ENCODE results near the gene MRFAP1.

The MRFAP1 gene

DNA sequence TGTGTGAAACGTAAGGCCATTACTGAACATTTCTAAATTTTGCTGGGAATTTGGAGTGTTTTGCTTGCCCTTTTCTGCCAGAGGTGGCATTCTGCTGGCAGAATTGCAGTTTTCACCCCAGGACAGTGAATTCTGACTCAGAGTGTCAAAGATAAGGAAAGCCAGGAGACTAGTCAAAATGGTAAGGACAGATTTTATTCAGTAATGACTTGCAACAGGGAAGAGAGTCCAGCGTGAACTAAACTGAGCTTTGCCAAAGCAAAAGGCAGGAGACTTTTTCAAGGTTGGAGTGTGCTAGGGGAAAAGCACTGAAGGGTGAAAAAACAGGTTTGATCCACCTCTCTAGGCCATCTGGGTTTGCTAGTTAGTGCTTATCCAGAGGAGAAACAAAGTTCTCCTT is 19.4 kb downstream of the MRFAP1 start:
- no peaks in the 10 kb centered on the region for H3K9me3 ChIP-seq (replicated peaks; ENCODE audit: insufficient read depth, low read length)
- DNase-seq = no peak
- H3K36me3 ChIP-seq (replicated peaks; ENCODE audit: insufficient read depth, low read length) = no peaks in the 10 kb centered on the region
- H3K4me1 ChIP-seq (ENCODE audit: low read length) = no peaks in the 10 kb centered on the region
- H3F3A ChIP-seq (ENCODE audit: insufficient read depth, low read length) = no peaks in the 10 kb centered on the region
- no peak overlapping the region for H3K9ac ChIP-seq (ENCODE audit: low read length)
- H3K4me3 ChIP-seq (ENCODE audit: low read length) = no peak overlapping the region
- H3K79me2 ChIP-seq (ENCODE audit: low read length) = no peaks in the 10 kb centered on the region
- TF ChIP-seq EZH2 (optimal IDR thresholded peaks at IDR 0.05; ENCODE audit: low read depth, low read length) (no peak), EZH2phosphoT487 (IDR thresholded peaks at IDR 0.05; ENCODE audit: low read length) (no peak)
- TF ChIP-seq, protein P1, sequence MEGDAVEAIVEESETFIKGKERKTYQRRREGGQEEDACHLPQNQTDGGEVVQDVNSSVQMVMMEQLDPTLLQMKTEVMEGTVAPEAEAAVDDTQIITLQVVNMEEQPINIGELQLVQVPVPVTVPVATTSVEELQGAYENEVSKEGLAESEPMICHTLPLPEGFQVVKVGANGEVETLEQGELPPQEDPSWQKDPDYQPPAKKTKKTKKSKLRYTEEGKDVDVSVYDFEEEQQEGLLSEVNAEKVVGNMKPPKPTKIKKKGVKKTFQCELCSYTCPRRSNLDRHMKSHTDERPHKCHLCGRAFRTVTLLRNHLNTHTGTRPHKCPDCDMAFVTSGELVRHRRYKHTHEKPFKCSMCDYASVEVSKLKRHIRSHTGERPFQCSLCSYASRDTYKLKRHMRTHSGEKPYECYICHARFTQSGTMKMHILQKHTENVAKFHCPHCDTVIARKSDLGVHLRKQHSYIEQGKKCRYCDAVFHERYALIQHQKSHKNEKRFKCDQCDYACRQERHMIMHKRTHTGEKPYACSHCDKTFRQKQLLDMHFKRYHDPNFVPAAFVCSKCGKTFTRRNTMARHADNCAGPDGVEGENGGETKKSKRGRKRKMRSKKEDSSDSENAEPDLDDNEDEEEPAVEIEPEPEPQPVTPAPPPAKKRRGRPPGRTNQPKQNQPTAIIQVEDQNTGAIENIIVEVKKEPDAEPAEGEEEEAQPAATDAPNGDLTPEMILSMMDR (IDR thresholded peaks at IDR 0.05; ENCODE audit: low read length) = no peak
- no peaks in the 10 kb centered on the region for H4K20me1 ChIP-seq (ENCODE audit: insufficient read depth, low read length)
- H3K27me3 ChIP-seq (replicated peaks; ENCODE audit: insufficient read depth, low read length) = peaks cover 54% of the 10 kb centered on the region
- H2AFZ ChIP-seq (ENCODE audit: low read length) = no peak overlapping the region
- no peak overlapping the region for H3K4me2 ChIP-seq (ENCODE audit: low read depth, low read length)
- no peaks in the 10 kb centered on the region for H3K9me2 ChIP-seq (replicated peaks; ENCODE audit: insufficient read depth, low read length)
- no peak overlapping the region for H3K27ac ChIP-seq (ENCODE audit: low read length)

GRCh38 chr4:6660430-6660829 is 19.9 kb downstream of the MRFAP1 start:
- Histone ChIP-seq H2AFZ (ENCODE audit: low read length) (no peak overlapping the region), H3F3A (ENCODE audit: insufficient read depth, low read length) (no peaks in the 10 kb centered on the region), H3K9me3 (replicated peaks; ENCODE audit: insufficient read depth, low read length) (no peaks in the 10 kb centered on the region), H3K4me1 (ENCODE audit: low read length) (no peaks in the 10 kb centered on the region), H3K27ac (ENCODE audit: low read length) (no peak overlapping the region), H3K4me3 (ENCODE audit: low read length) (no peak overlapping the region), H4K20me1 (ENCODE audit: insufficient read depth, low read length) (no peaks in the 10 kb centered on the region), H3K9me2 (replicated peaks; ENCODE audit: insufficient read depth, low read length) (no peaks in the 10 kb centered on the region), H3K9ac (ENCODE audit: low read length) (no peak overlapping the region), H3K36me3 (replicated peaks; ENCODE audit: insufficient read depth, low read length) (no peaks in the 10 kb centered on the region), H3K4me2 (ENCODE audit: low read depth, low read length) (no peak overlapping the region), H3K79me2 (ENCODE audit: low read length) (no peaks in the 10 kb centered on the region), H3K27me3 (replicated peaks; ENCODE audit: insufficient read depth, low read length) (peaks cover 54% of the 10 kb centered on the region)
- TF ChIP-seq EZH2phosphoT487 (IDR thresholded peaks at IDR 0.05; ENCODE audit: low read length) (no peak), EZH2 (optimal IDR thresholded peaks at IDR 0.05; ENCODE audit: low read depth, low read length) (no peak)
- TF ChIP-seq, protein P1 (IDR thresholded peaks at IDR 0.05; ENCODE audit: low read length) = no peak
- DNase-seq = no peak

- Histone ChIP-seq H3K79me2 (ENCODE audit: low read length) (no peaks in the 10 kb centered on the region), H3K36me3 (replicated peaks; ENCODE audit: insufficient read depth, low read length) (no peaks in the 10 kb centered on the region), H3F3A (ENCODE audit: insufficient read depth, low read length) (no peaks in the 10 kb centered on the region), H3K27me3 (replicated peaks; ENCODE audit: insufficient read depth, low read length) (peaks cover 57% of the 10 kb centered on the region), H4K20me1 (ENCODE audit: insufficient read depth, low read length) (no peaks in the 10 kb centered on the region), H3K4me2 (ENCODE audit: low read depth, low read length) (no peak overlapping the region), H3K27ac (ENCODE audit: low read length) (no peak overlapping the region), H3K4me3 (ENCODE audit: low read length) (no peak overlapping the region), H3K9me3 (replicated peaks; ENCODE audit: insufficient read depth, low read length) (no peaks in the 10 kb centered on the region), H3K9me2 (replicated peaks; ENCODE audit: insufficient read depth, low read length) (no peaks in the 10 kb centered on the region), H2AFZ (ENCODE audit: low read length) (no peak overlapping the region), H3K9ac (ENCODE audit: low read length) (no peak overlapping the region), H3K4me1 (ENCODE audit: low read length) (no peaks in the 10 kb centered on the region)
- no peak for TF ChIP-seq EZH2phosphoT487 (IDR thresholded peaks at IDR 0.05; ENCODE audit: low read length)
- no peak for TF ChIP-seq EZH2 (optimal IDR thresholded peaks at IDR 0.05; ENCODE audit: low read depth, low read length)
- TF ChIP-seq, protein P1 (IDR thresholded peaks at IDR 0.05; ENCODE audit: low read length) = no peak
- DNase-seq = no peak
Observed at GRCh38 chr4:6662591-6662990, 22.1 kb downstream of the MRFAP1 start.
